Epithelial cell of esophagus (primary cell): ENCODE data around the gene EIF3I.

ENCODE experiments used
- DNase-seq: peaks from one replicate; pipeline ENCODE4 v3.0.0; 2010; ENCODE audit warnings: low read depth
- H3K4me3 ChIP-seq: 2 replicates; pipeline ENCODE4 v1.5.1; 2011; ENCODE audit warnings: mild to moderate bottlenecking, low read length, control low read depth
- TF ChIP-seq, protein P1 (sequence below): IDR thresholded peaks from 2 replicates; pipeline ENCODE4 v1.5.1; 2011; ENCODE audit warnings: low read depth, mild to moderate bottlenecking, low read length, control low read depth, inconsistent platforms; ENCODE audit not compliant: insufficient read depth; ENCODE audit errors: missing control alignments

The EIF3I gene

DNA sequence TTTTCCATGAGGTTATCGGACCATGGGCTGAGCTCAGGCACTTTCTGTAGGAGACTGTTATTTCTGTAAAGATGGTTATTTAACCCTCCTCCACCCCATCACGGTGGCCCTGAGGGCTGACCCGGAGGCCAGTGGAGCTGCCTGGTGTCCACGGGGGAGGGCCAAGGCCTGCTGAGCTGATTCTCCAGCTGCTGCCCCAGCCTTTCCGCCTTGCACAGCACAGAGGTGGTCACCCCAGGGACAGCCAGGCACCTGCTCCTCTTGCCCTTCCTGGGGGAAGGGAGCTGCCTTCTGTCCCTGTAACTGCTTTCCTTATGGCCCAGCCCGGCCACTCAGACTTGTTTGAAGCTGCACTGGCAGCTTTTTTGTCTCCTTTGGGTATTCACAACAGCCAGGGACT is 24.4 kb upstream of the EIF3I start:
- TF ChIP-seq, protein P1, sequence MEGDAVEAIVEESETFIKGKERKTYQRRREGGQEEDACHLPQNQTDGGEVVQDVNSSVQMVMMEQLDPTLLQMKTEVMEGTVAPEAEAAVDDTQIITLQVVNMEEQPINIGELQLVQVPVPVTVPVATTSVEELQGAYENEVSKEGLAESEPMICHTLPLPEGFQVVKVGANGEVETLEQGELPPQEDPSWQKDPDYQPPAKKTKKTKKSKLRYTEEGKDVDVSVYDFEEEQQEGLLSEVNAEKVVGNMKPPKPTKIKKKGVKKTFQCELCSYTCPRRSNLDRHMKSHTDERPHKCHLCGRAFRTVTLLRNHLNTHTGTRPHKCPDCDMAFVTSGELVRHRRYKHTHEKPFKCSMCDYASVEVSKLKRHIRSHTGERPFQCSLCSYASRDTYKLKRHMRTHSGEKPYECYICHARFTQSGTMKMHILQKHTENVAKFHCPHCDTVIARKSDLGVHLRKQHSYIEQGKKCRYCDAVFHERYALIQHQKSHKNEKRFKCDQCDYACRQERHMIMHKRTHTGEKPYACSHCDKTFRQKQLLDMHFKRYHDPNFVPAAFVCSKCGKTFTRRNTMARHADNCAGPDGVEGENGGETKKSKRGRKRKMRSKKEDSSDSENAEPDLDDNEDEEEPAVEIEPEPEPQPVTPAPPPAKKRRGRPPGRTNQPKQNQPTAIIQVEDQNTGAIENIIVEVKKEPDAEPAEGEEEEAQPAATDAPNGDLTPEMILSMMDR = no peak
- no peak overlapping the region for H3K4me3 ChIP-seq
- no peak for DNase-seq

- TF ChIP-seq, protein P1 = no peak
- H3K4me3 ChIP-seq = no peak overlapping the region
- DNase-seq = no peak
Measured at GRCh38 chr1:32198237-32199042, 23.8 kb upstream of the EIF3I start.

GRCh38 chr1:32199043-32199716 is 23.0 kb upstream of the EIF3I start:
- TF ChIP-seq, protein P1 = no peak
- no peak overlapping the region for H3K4me3 ChIP-seq
- no peak for DNase-seq

DNA sequence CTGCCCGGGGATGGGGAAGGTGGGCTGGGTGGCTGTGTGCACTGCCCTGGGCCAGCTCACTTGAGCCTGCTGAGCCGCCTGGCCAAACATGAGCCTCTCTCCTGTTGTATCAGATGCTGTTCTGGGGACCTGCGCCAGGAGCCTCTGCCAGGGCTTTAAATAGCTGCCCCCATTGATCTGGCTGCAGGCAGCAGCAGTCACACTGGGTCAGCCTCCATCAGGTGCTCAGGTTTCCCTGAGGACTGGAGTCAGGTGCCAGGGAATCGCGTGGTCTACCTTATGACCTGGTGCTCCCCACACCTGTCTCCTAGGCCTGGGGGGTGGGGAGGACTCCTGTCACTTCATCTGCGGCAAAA is 22.5 kb upstream of the EIF3I start:
- TF ChIP-seq, protein P1 = no peak
- no peak for DNase-seq
- H3K4me3 ChIP-seq = peak overlapping the region; percentile 74

- TF ChIP-seq, protein P1 = no peak
- H3K4me3 ChIP-seq = peak within 1 kb of the TSS; percentile 74
- peak; percentile 58 for DNase-seq
Measured at GRCh38 chr1:32200226-32201010, 21.8 kb upstream of the EIF3I start, which contains the start of gene CCDC28B. Gene CCDC28B (plus strand): TSS chr1:32200595. CDS start chr1:32201936, 1,341 bp downstream.

GRCh38 chr1:32201011-32201855 is 21.0 kb upstream of the EIF3I start:
- DNase-seq = peak; percentile 38
- TF ChIP-seq, protein P1 = no peak
- H3K4me3 ChIP-seq = peak overlapping the region; percentile 74
